Adipocyte (in vitro differentiated cells): ENCODE data around the gene UGGT1.
A peak's percentile ranks its signal among the peaks of the same experiment; 100 is the strongest.

ENCODE experiments used
- DNase-seq: peaks from one replicate; pipeline ENCODE4 v3.0.0-alpha.2; 2015; ENCODE audit warnings: low read depth
- H3K27me3 ChIP-seq: replicated peaks from 2 replicates; pipeline ENCODE4 v1.7.0; 2013; ENCODE audit warnings: mild to moderate bottlenecking, low read length, moderate library complexity; ENCODE audit not compliant: control insufficient read depth, insufficient read depth
- H3K36me3 ChIP-seq: 2 replicates; pipeline ENCODE4 v1.7.0; 2013; ENCODE audit warnings: low read length, mild to moderate bottlenecking, moderate library complexity; ENCODE audit not compliant: control insufficient read depth, insufficient read depth, severe bottlenecking
- H3K4me1 ChIP-seq: 2 replicates; pipeline ENCODE4 v1.7.0; 2013; ENCODE audit warnings: mild to moderate bottlenecking, low read length, moderate library complexity; ENCODE audit not compliant: control insufficient read depth, insufficient read depth
- H3K4me3 ChIP-seq: 2 replicates; pipeline ENCODE4 v1.7.0; 2013; ENCODE audit warnings: mild to moderate bottlenecking, low read length, moderate library complexity
- H3K9ac ChIP-seq: 2 replicates; pipeline ENCODE4 v1.7.0; 2013; ENCODE audit warnings: mild to moderate bottlenecking, low read length, moderate library complexity
- H3K9me3 ChIP-seq: 2 replicates; pipeline ENCODE4 v1.7.0; 2013; ENCODE audit warnings: mild to moderate bottlenecking, low read length, moderate library complexity; ENCODE audit not compliant: control insufficient read depth

The UGGT1 gene

GRCh38 chr2:128090945-128091725 is at the start of gene UGGT1:
Gene UGGT1, plus strand, starts transcription at chr2:128091200. Its CDS starts 158 bp downstream, at chr2:128091358.
- peak within 1 kb of the TSS; percentile 100 for H3K4me3 ChIP-seq
- H3K27me3 ChIP-seq = no peaks in the 10 kb centered on the region
- no peaks in the 10 kb centered on the region for H3K36me3 ChIP-seq
- no peaks in the 10 kb centered on the region for H3K9me3 ChIP-seq
- H3K4me1 ChIP-seq = peaks cover 10% of the 10 kb centered on the region
- H3K9ac ChIP-seq = peak within 1 kb of the TSS; percentile 99
- peak; percentile 98 for DNase-seq

DNA sequence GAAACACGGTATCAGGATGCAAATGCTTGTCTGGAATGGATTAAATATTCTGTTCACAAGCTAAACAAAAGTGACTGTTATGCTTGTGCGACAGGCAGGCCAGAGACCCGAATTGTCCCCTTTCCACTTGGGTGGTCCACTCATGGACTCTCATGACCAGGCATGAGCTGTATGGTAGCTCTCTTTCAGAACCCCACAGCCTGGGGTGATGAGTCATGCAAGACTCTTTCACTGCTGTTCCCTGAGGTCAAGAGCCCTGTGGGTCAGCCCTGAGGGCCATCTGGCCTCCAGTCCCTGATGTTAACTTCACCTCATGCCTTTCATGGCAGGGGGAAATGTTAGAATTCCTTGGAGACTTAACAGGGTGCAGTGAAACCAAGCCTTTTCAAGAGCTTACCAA is 49.4 kb upstream of the UGGT1 start:
- Histone ChIP-seq H3K9ac (no peak overlapping the region), H3K4me1 (no peaks in the 10 kb centered on the region), H3K9me3 (peaks cover 58% of the 10 kb centered on the region), H3K4me3 (no peak overlapping the region), H3K27me3 (peaks cover 5% of the 10 kb centered on the region), H3K36me3 (no peaks in the 10 kb centered on the region)
- DNase-seq = no peak

GRCh38 chr2:128043041-128043440 is 48.0 kb upstream of the UGGT1 start:
- Histone ChIP-seq H3K4me1 (no peaks in the 10 kb centered on the region), H3K9me3 (peaks cover 45% of the 10 kb centered on the region)

DNA sequence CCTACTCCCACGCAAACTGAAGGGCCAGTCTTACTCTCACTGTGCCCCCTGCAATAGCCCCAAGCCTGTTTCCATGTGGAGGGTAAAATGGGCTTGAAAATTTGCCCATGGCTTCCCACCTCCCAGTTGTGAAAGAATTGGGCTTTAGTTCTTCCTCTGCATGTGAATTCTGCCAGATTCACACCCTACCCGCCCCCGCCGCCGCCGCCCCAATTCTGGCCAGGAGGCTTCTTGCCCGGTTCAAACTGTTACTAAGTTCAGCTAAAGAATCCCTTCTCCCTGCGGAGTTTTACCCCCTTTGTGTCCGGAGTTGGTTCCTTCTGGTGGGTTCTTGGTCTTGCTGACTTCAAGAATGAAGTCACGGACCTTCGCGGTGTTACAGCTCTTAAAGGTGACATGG is 37.7 kb upstream of the UGGT1 start:
- Histone ChIP-seq H3K9ac (no peak overlapping the region), H3K36me3 (no peaks in the 10 kb centered on the region), H3K27me3 (peaks cover 7% of the 10 kb centered on the region), H3K4me1 (no peaks in the 10 kb centered on the region), H3K4me3 (no peak overlapping the region), H3K9me3 (peaks cover 18% of the 10 kb centered on the region)
- no peak for DNase-seq

More at GRCh38 chr2:128043041-128043440, 48.0 kb upstream of the UGGT1 start:
- no peak for DNase-seq
- peak overlapping the region; percentile 12 for H3K4me3 ChIP-seq
- H3K27me3 ChIP-seq = peaks cover 5% of the 10 kb centered on the region
- H3K36me3 ChIP-seq = no peaks in the 10 kb centered on the region
- no peak overlapping the region for H3K9ac ChIP-seq

DNA sequence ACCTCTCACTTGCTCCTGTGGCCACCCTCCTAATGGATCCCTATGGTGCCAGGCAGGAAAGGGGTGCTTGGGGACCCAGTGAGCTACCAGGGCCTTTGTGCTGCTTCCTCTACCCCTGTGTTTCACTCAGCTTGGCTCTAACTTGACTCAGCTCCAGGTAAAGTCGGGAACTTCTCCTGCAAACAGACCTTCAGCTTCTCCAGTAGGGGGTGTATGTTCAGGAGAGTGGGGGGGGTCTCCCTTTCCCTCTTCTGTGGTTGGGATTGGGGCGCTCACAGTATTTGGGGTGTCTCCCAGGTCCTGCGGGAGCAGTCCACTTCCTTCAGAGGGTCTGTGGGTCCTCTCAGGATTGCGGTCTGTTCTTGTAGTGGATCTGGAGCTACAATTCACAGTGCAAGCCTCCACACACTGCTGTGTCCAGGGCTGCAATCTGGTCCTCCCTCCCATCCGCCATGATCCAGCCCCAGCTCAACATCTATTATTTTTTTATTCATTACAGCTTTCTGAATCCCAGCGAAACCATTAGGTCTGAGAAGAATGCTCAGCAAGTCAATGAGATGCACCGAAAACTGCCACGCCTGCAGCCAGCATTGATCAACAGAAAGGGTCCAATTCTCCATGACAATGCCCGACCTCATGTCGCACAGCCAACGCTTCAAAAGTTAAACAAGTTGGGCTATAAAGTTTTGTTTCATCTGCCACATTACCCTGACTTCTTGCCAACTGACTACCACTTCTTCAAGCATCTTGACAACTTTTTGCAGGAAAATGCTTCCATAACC is 36.7 kb upstream of the UGGT1 start:
- Histone ChIP-seq H3K4me3 (no peak overlapping the region), H3K36me3 (no peaks in the 10 kb centered on the region), H3K4me1 (no peaks in the 10 kb centered on the region), H3K27me3 (peaks cover 7% of the 10 kb centered on the region), H3K9me3 (peaks cover 13% of the 10 kb centered on the region), H3K9ac (no peak overlapping the region)
- no peak for DNase-seq

GRCh38 chr2:128057334-128057733 is 33.7 kb upstream of the UGGT1 start:
- Histone ChIP-seq H3K9me3 (peaks cover 3% of the 10 kb centered on the region), H3K4me3 (no peak overlapping the region), H3K9ac (no peak overlapping the region), H3K27me3 (peaks cover 12% of the 10 kb centered on the region), H3K4me1 (no peaks in the 10 kb centered on the region), H3K36me3 (no peaks in the 10 kb centered on the region)
- DNase-seq = no peak

GRCh38 chr2:128058114-128058513 is 32.9 kb upstream of the UGGT1 start:
- H3K9ac ChIP-seq = no peak overlapping the region
- H3K4me1 ChIP-seq = no peaks in the 10 kb centered on the region
- no peak overlapping the region for H3K4me3 ChIP-seq
- H3K36me3 ChIP-seq = no peaks in the 10 kb centered on the region
- H3K27me3 ChIP-seq = peaks cover 6% of the 10 kb centered on the region
- no peak for DNase-seq
- peaks cover 3% of the 10 kb centered on the region for H3K9me3 ChIP-seq

GRCh38 chr2:128062571-128062970 is 28.4 kb upstream of the UGGT1 start:
- H3K9me3 ChIP-seq = no peaks in the 10 kb centered on the region
- H3K27me3 ChIP-seq = peaks cover 5% of the 10 kb centered on the region
- H3K4me1 ChIP-seq = no peaks in the 10 kb centered on the region
- H3K36me3 ChIP-seq = no peaks in the 10 kb centered on the region
- H3K9ac ChIP-seq = no peak overlapping the region
- H3K4me3 ChIP-seq = no peak overlapping the region
- no peak for DNase-seq

DNA sequence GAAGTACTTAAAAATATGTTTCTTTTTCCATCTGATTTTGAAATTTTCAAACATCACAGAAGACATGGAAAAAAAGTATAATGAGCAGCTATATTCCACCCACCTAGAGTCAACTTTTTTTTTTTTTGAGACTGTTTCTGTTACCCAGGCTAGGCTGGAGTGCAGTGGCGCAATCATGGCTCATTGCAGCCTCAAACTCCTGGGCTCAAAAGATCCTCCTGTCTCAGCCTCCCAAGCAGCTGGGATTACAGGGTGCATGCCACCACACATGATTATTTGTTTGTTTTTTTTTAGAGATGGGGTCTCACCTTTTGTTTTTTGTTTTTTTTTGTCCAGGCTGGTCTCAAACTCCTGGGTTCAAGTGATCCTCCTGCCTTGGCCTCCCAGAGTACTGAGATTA is 26.6 kb upstream of the UGGT1 start:
- Histone ChIP-seq H3K9me3 (no peaks in the 10 kb centered on the region), H3K4me1 (no peaks in the 10 kb centered on the region), H3K9ac (no peak overlapping the region), H3K27me3 (peaks cover 5% of the 10 kb centered on the region), H3K36me3 (no peaks in the 10 kb centered on the region), H3K4me3 (no peak overlapping the region)
- no peak for DNase-seq

DNA sequence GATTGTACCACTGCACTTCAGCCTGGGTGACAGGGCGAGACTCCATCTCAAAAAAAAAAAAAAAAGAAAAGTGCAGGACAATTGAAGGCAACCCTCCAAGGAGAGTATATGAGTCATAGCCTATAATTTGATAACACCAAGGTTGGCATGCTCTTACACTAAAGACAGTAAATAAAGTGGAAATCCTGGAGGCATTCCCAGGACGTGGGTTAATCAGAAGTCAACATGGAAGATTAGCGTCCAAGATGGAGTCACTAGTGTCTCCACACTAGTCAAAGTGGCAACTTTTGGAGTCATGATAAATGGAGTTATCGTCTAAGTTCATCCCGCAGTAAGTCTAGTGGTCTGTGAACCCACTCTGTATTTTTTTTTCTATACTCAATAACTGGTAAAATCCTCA is 21.2 kb upstream of the UGGT1 start:
- Histone ChIP-seq H3K4me1 (no peaks in the 10 kb centered on the region), H3K36me3 (no peaks in the 10 kb centered on the region), H3K9ac (no peak overlapping the region), H3K9me3 (no peaks in the 10 kb centered on the region), H3K4me3 (no peak overlapping the region), H3K27me3 (no peaks in the 10 kb centered on the region)
- no peak for DNase-seq

DNA sequence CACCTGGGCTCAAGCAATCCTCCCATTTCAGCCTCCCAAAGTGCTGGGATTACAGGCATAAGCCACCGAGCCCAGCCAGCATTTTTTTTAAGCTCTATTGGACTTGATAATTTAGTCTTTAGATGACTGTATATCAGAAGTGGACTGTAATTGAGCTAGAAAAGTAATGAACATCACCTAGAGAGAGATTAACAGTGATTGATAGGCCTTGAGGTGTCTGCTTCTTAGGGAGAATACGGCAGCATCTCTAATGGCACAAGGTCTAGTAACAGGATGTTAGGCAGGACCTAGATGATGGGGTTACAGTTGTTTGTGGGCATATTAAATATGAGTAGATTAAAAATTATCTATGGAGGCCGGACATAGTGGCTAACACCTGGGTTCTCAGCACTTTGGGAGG is 17.7 kb upstream of the UGGT1 start:
- DNase-seq = no peak
- Histone ChIP-seq H3K4me3 (no peak overlapping the region), H3K36me3 (no peaks in the 10 kb centered on the region), H3K27me3 (no peaks in the 10 kb centered on the region), H3K9me3 (no peaks in the 10 kb centered on the region), H3K4me1 (no peaks in the 10 kb centered on the region), H3K9ac (no peak overlapping the region)
